Activated T-helper 9 cell treated with anti-CD3 and anti-CD28 coated beads, Interleukin-2, amount 50 U/mL, for 16 hours (primary cell): ENCODE data around the gene VWA5A.
"Not testable (repeated sequence)": the region's sequence is repeated elsewhere in the genome, so short reads cannot be mapped to it uniquely, and the experiment has no call there.

Source experiments
- DNase-seq: peaks from one replicate; pipeline ENCODE4 v3.0.0-alpha.2; 2020; ENCODE audit warnings: low read depth

VWA5A gene

DNA sequence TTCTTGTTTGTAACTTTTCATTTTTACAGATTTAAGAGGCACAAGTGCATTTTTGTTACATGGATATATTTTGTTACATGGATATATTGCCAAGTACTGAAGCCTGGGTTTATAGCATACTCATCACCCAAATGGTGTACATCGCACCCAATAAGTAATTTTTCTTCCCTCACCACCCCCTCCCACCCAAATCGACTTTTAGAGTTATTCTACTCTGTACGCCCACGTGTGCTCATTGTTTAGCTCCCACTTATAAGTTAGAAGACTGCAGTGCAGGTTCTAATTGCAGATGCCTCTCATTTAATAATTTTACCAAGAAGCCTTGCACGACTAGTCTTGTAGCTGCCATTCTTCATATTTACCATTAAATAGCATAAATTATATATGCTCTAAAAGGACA lies 20.5 kb upstream of the VWA5A start:
- DNase-seq = no peak

DNA sequence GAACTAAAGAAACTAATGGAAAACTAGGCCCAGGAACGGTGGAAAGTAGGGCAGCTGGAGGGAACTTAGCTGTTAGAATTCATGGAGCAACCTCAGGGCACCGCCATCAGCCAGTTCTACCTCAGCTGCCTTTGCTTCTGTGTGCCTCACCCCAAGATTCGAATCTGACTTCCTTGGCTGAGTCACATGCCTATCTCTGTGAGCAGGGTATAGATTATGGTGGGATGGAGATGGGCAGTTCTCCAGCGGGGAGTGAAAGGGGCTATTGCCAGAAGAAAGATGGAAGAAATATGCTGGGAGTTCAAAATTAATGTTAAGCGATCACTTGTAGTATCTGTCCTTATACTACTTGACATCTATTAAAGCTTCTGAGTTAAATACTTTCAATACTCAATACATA lies 18.9 kb upstream of the VWA5A start:
- no peak for DNase-seq

DNA sequence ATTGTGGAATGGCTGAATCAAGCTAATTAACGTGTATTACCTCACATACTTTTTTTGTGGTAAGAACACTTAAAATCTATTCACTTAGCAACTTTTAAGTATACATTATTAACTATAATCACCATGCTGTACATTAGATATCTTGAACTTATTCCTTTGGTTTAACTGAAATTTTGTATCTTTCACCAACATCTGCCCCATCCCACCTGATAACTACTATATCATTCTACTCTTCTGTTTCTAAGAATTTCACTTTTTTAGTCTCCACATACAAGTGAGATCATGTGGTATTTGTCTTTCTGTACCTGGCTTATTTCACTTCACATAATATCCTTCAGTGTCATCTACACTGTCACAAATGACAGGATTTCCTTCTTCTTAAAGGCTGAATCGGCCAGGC lies 17.1 kb upstream of the VWA5A start:
- no peak for DNase-seq

DNA sequence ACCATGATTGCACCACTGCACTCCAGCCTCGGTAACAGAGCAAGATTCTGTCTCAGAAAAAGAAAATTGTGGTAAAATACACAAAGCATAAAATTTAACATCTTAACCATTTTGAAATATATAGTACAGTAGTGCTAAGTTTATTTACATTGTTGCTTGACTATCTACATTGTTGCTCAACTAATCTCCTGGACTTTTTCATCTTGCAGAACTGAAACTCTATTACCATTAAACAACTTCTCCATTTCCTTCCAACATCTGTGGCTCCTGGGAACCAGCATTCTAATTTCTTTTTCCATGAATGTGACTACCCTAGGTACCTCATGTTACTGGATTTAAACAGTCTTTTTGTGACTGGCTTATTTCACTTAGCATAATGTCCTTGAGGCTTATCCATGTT lies 13.5 kb upstream of the VWA5A start:
- no peak for DNase-seq

DNA sequence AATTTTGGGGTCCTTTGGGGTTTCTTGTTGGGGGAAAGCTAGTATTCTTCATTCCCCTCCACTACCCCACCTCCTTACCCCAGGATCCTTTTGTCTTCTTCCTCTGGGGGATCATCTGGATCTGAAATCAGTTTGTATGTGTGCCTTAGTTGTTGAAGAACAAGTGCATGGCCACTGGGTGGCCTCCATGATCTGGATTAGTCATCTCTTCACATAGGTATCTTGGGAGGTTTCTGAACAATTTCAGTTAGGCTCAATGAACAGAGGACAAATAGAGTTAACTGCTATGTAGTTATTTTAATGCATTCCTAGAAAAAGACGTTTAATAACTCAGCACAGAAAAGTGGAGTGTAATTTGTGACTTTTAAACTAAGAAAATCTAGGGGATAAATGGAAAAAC lies 7.1 kb upstream of the VWA5A start:
- DNase-seq = no peak

- DNase-seq = no peak
Observed at GRCh38 chr11:124109377-124109776, 5.9 kb upstream of the VWA5A start.

- DNase-seq = no peak
Observed at GRCh38 chr11:124110201-124110600, 5.0 kb upstream of the VWA5A start.

- DNase-seq = no peak
Observed at GRCh38 chr11:124113890-124114289, 1.4 kb upstream of the VWA5A start.

GRCh38 chr11:124115782-124116616 lies 749 bp downstream of the VWA5A start:
- DNase-seq = no peak

DNA sequence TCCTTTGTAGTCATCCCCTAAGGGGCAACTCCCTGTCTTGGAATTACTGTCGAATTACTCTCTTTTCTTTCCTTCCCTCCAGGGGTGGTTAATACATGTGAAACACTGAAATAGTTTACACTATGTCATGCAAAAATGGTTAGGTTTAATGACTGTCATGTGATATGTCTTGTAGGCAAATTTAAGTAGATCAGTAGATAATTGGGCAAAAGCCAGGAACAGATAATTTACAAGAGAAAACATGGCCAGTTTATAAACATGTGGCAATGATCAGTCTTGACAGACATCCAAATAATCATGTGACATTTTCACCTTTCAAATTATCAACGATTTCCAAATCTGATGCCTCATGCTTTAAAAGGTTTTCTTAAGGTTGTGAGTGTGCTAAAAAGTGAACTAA lies 3.9 kb downstream of the VWA5A start:
- DNase-seq = no peak

GRCh38 chr11:124120891-124121290 lies 5.6 kb downstream of the VWA5A start:
- DNase-seq = no peak

- no peak for DNase-seq
Observed at GRCh38 chr11:124122123-124122522, 6.9 kb downstream of the VWA5A start.

- no peak for DNase-seq
Observed at GRCh38 chr11:124123622-124124021, 8.4 kb downstream of the VWA5A start.

DNA sequence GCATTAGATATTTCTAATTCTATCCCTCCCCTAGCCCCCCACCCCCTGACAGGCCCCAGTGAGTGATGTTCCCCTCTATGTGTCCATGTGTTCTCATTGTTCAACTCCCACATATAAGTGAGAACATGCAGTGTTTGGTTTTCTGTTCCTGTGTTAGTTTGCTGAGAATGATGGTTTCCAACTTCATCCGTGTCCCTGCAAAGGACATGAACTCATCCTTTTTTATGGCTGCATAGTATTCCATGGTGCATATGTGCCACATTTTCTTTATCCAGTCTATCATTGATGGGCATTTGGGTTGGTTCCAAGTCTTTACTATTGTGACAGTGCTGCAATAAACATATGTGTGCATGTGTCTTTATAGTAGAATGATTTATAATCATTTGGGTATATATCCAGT lies 11.9 kb downstream of the VWA5A start:
- not testable (repeated sequence) for DNase-seq

DNA sequence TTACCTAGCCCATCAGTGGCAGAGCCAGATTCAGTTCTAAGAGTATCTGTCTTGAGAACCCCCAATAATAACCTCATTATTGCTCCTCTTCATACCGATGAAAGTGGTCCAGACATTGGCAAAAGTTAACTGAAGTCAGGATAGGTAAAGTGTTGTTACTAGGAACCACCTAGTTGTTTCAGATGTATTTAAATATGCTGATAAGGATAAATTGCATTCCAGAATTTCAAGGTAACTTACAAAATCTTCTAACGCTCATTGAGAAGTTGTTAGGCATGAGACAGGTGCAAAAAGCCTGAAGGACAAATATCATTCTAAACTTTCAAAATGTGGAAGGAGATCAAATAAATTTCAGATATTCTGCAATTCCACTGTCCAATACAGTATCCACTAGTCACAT lies 27.8 kb downstream of the VWA5A start:
- no peak for DNase-seq

GRCh38 chr11:124147951-124148350 lies 32.7 kb downstream of the VWA5A start:
- no peak for DNase-seq

GRCh38 chr11:124150684-124151083 lies 35.4 kb downstream of the VWA5A start:
- no peak for DNase-seq

- DNase-seq = no peak
Observed at GRCh38 chr11:124152770-124153407, 37.6 kb downstream of the VWA5A start.

DNA sequence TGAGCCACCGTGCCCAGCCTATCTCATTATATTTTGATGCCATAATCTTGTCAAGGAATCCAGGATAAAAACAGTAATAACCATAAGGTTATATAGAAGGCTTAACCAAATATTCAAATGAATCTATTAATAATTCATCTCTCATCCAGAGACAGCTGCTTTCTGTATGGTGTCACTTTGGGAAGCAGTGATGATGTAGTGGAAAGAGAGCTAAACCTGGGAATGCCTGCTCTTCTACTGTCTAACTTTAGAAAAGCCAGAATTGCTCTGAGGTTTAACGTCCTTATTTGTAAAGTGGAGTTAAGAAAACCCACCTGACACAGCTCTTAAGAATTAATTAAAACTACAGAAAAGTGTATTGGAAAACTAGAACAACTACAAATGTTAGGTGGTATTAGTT lies 38.6 kb downstream of the VWA5A start:
- DNase-seq = no peak

GRCh38 chr11:124159481-124159880 lies 44.2 kb downstream of the VWA5A start:
- DNase-seq = no peak

GRCh38 chr11:124160986-124161385 lies 45.7 kb downstream of the VWA5A start:
- no peak for DNase-seq

GRCh38 chr11:124167826-124168231 lies 52.6 kb downstream of the VWA5A start:
- DNase-seq = no peak

GRCh38 chr11:124168796-124169195 lies 53.5 kb downstream of the VWA5A start:
- DNase-seq = no peak

- not testable (repeated sequence) for DNase-seq
Observed at GRCh38 chr11:124170315-124170714, 55.1 kb downstream of the VWA5A start.
